Mesenchymal stem cell (in vitro differentiated cells and primary cell): ENCODE measurements around the gene MOV10.

Source experiments
- DNase-seq: peaks from one replicate; pipeline ENCODE4 v3.0.0-alpha.2; 2013
- H2AFZ ChIP-seq: one replicate; pipeline ENCODE4 v1.6.1; 2013; ENCODE audit warnings: low read depth, mild to moderate bottlenecking, control low read depth, inconsistent platforms, low read length, moderate library complexity
- H2AK5ac ChIP-seq: 2 replicates; pipeline ENCODE4 v1.6.1; 2013; ENCODE audit warnings: low read length, moderate library complexity, mild to moderate bottlenecking, inconsistent platforms; ENCODE audit not compliant: severe bottlenecking
- H2BK120ac ChIP-seq: one replicate; pipeline ENCODE4 v1.6.1; 2013; ENCODE audit warnings: low read depth, mild to moderate bottlenecking, inconsistent platforms, low read length, moderate library complexity
- H2BK12ac ChIP-seq, 2 experiments: one replicate each; pipeline ENCODE4 v1.6.1; 2013; ENCODE audit warnings: inconsistent platforms in 2 of 2, low read length in 2 of 2, mild to moderate bottlenecking in 2 of 2, moderate library complexity in 2 of 2, control low read depth in 1 of 2
- H2BK15ac ChIP-seq: one replicate; pipeline ENCODE4 v1.6.1; 2013; ENCODE audit warnings: mild to moderate bottlenecking, low read depth, inconsistent platforms; ENCODE audit not compliant: poor library complexity, severe bottlenecking
- H2BK5ac ChIP-seq: 2 replicates; pipeline ENCODE4 v1.6.1; 2013; ENCODE audit warnings: low read depth, mild to moderate bottlenecking, low read length, control low read depth, inconsistent platforms; ENCODE audit not compliant: poor library complexity, severe bottlenecking
- H3K14ac ChIP-seq, 2 experiments: one replicate each; pipeline ENCODE4 v1.6.1; 2013; ENCODE audit warnings: inconsistent platforms in 2 of 2, low read length in 2 of 2, control low read depth in 1 of 2, mild to moderate bottlenecking in 1 of 2, moderate library complexity in 1 of 2
- H3K18ac ChIP-seq, 2 experiments: one replicate each; pipeline ENCODE4 v1.6.1; 2013; ENCODE audit warnings: inconsistent platforms in 2 of 2, low read length in 2 of 2, control low read depth in 1 of 2, low read depth in 1 of 2, mild to moderate bottlenecking in 1 of 2
- H3K23ac ChIP-seq, 2 experiments: one replicate each; pipeline ENCODE4 v1.6.1; 2013; ENCODE audit warnings: inconsistent platforms in 2 of 2, low read length in 2 of 2, mild to moderate bottlenecking in 2 of 2, moderate library complexity in 2 of 2, control low read depth in 1 of 2
- H3K27ac ChIP-seq: 2 replicates; pipeline ENCODE4 v1.5.1; 2013; ENCODE audit warnings: mild to moderate bottlenecking, moderate library complexity, low read length, control low read depth, inconsistent platforms; ENCODE audit not compliant: poor library complexity, severe bottlenecking
- H3K27me3 ChIP-seq, 2 experiments: 2 replicates each; pipeline versions ENCODE4 v1.6.1 to v1.7.0; 2013; ENCODE audit warnings: low read length in 2 of 2, mild to moderate bottlenecking in 2 of 2, moderate library complexity in 2 of 2, control low read depth in 1 of 2, inconsistent platforms in 1 of 2; ENCODE audit not compliant: control insufficient read depth in 1 of 2, insufficient read depth in 1 of 2
- H3K36me3 ChIP-seq, 2 experiments: 2 replicates each; pipeline versions ENCODE4 v1.6.1 to v1.7.0; 2013; ENCODE audit warnings: low read length in 2 of 2, control low read depth in 1 of 2, inconsistent platforms in 1 of 2, low read depth in 1 of 2, mild to moderate bottlenecking in 1 of 2; ENCODE audit not compliant: insufficient read depth in 2 of 2, control insufficient read depth in 1 of 2
- H3K4ac ChIP-seq, 2 experiments: one replicate each; pipeline ENCODE4 v1.6.1; 2013; ENCODE audit warnings: inconsistent platforms in 2 of 2, low read length in 2 of 2, mild to moderate bottlenecking in 2 of 2, moderate library complexity in 2 of 2, control low read depth in 1 of 2, low read depth in 1 of 2
- H3K4me1 ChIP-seq: 2 replicates; pipeline ENCODE4 v1.6.1; 2013; ENCODE audit warnings: low read depth, low read length, control low read depth; ENCODE audit not compliant: control insufficient read depth, insufficient read depth
- H3K4me2 ChIP-seq: 2 replicates; pipeline ENCODE4 v1.6.1; 2013; ENCODE audit warnings: low read length, mild to moderate bottlenecking, inconsistent platforms; ENCODE audit not compliant: poor library complexity, severe bottlenecking
- H3K4me3 ChIP-seq, 2 experiments: 2 replicates each; pipeline versions ENCODE4 v1.5.1 to v1.7.0; 2013; ENCODE audit warnings: low read length in 2 of 2, mild to moderate bottlenecking in 2 of 2, control low read depth in 1 of 2, low read depth in 1 of 2; ENCODE audit not compliant: insufficient read depth in 1 of 2
- H3K79me1 ChIP-seq: replicated peaks from 2 replicates; pipeline ENCODE4 v1.6.1; 2013; ENCODE audit warnings: mild to moderate bottlenecking, control low read depth, low read length, inconsistent platforms; ENCODE audit not compliant: poor library complexity, severe bottlenecking
- H3K9ac ChIP-seq: 2 replicates; pipeline ENCODE4 v1.7.0; 2013; ENCODE audit warnings: mild to moderate bottlenecking, low read length, moderate library complexity
- H3K9me3 ChIP-seq: 2 replicates; pipeline ENCODE4 v1.7.0; 2013; ENCODE audit warnings: mild to moderate bottlenecking, low read length; ENCODE audit not compliant: control insufficient read depth
- H4K8ac ChIP-seq: one replicate; pipeline ENCODE4 v1.6.1; 2013; ENCODE audit warnings: inconsistent platforms, mild to moderate bottlenecking, low read length, moderate library complexity
- H4K91ac ChIP-seq: one replicate; pipeline ENCODE4 v1.6.1; 2013; ENCODE audit warnings: mild to moderate bottlenecking, low read length, inconsistent platforms
- WGBS: methylation state at CpG from one replicate; pipeline ENCODE4 v1.1.7; 2013; ENCODE audit warnings: mixed read lengths; 5-methylcytosine and 5-hydroxymethylcytosine counted together

The MOV10 gene

DNA sequence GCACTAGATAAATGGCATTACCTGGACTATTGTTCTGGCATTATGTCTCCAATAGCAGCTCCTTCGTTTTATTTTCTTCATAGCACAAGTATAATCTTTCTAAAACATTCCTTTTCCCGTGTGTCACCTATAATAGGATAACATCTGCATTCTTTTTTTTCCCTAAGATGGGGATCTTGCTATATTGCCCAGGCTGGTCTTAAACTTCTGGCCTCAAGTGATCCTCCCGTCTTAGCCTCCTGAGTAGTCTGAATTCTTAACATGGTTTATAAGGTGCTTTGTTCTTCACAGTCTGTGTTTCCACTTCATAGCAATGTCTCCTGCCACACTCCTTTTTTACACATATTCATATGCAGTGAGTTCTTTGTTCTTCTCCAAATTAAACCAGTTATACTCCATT is 8.6 kb upstream of the MOV10 start:
- H3K14ac ChIP-seq = no peak overlapping the region
- no peak overlapping the region for H3K4ac ChIP-seq
- H3K36me3 ChIP-seq = peaks cover 29 to 94% of the 10 kb centered on the region in 2 experiments
- H3K27me3 ChIP-seq = no peaks in the 10 kb centered on the region
- no peak overlapping the region for H4K8ac ChIP-seq
- H4K91ac ChIP-seq = no peak overlapping the region
- H3K9me3 ChIP-seq = no peaks in the 10 kb centered on the region
- H2BK12ac ChIP-seq = no peak overlapping the region
- no peaks in the 10 kb centered on the region for H3K4me1 ChIP-seq
- H3K23ac ChIP-seq = no peak overlapping the region
- H3K9ac ChIP-seq = no peak overlapping the region
- H2BK120ac ChIP-seq = no peak overlapping the region
- no peak for DNase-seq
- no peak overlapping the region for H3K27ac ChIP-seq
- H3K4me3 ChIP-seq = no peak overlapping the region
- H3K4me2 ChIP-seq = no peak overlapping the region
- no peak overlapping the region for H3K18ac ChIP-seq
- 88% methylated on average over 3 of the region's 3 CpGs for WGBS
- no peak overlapping the region for H2AFZ ChIP-seq
- H2BK15ac ChIP-seq = no peak overlapping the region
- no peak overlapping the region for H2BK5ac ChIP-seq
- peaks cover 7% of the 10 kb centered on the region for H3K79me1 ChIP-seq
- H2AK5ac ChIP-seq = no peak overlapping the region

GRCh38 chr1:112666946-112667345 is 7.5 kb upstream of the MOV10 start:
- H3K4me2 ChIP-seq = no peak overlapping the region
- H3K4me1 ChIP-seq = no peaks in the 10 kb centered on the region

GRCh38 chr1:112672009-112672408 is 2.5 kb upstream of the MOV10 start:
- Histone ChIP-seq H2BK120ac (no peak overlapping the region), H3K9ac (no peak overlapping the region), H3K4ac (no peak overlapping the region), H3K4me3 (no peak overlapping the region), H3K36me3 (peaks cover 11 to 61% of the 10 kb centered on the region in 2 experiments), H4K91ac (no peak overlapping the region), H2BK15ac (no peak overlapping the region), H3K79me1 (peaks cover 2% of the 10 kb centered on the region), H2BK5ac (no peak overlapping the region), H3K9me3 (no peaks in the 10 kb centered on the region), H2AFZ (no peak overlapping the region), H2AK5ac (no peak overlapping the region), H3K27ac (peak overlapping the region; percentile 61), H3K27me3 (no peaks in the 10 kb centered on the region), H3K18ac (no peak overlapping the region), H3K4me1 (no peaks in the 10 kb centered on the region), H3K23ac (no peak overlapping the region), H4K8ac (no peak overlapping the region), H3K14ac (no peak overlapping the region), H3K4me2 (no peak overlapping the region), H2BK12ac (no peak overlapping the region)
- 83% methylated on average over 2 of the region's 2 CpGs for WGBS
- no peak for DNase-seq

More at GRCh38 chr1:112666946-112667345, 7.5 kb upstream of the MOV10 start:
- Histone ChIP-seq H3K14ac (no peak overlapping the region), H3K79me1 (peaks cover 3% of the 10 kb centered on the region), H2BK5ac (no peak overlapping the region), H3K9me3 (no peaks in the 10 kb centered on the region), H2AFZ (no peak overlapping the region), H3K4ac (no peak overlapping the region), H3K23ac (no peak overlapping the region), H2BK120ac (no peak overlapping the region), H3K18ac (no peak overlapping the region), H2AK5ac (no peak overlapping the region), H3K4me3 (no peak overlapping the region), H4K91ac (no peak overlapping the region), H3K36me3 (peaks cover 25 to 94% of the 10 kb centered on the region in 2 experiments), H3K27me3 (no peaks in the 10 kb centered on the region), H4K8ac (no peak overlapping the region), H3K9ac (no peak overlapping the region), H2BK15ac (no peak overlapping the region), H3K27ac (no peak overlapping the region), H2BK12ac (no peak overlapping the region)
- no peak for DNase-seq
- WGBS = 88% methylated on average over 1 of the region's 2 CpGs

GRCh38 chr1:112672842-112673241 is 1.6 kb upstream of the MOV10 start:
- Histone ChIP-seq H3K9me3 (no peaks in the 10 kb centered on the region), H3K18ac (no peak overlapping the region), H2BK12ac (no peak overlapping the region), H3K79me1 (peaks cover 6% of the 10 kb centered on the region), H3K4me3 (no peak overlapping the region), H3K27ac (no peak overlapping the region), H3K14ac (no peak overlapping the region), H4K8ac (no peak overlapping the region), H3K4me1 (no peaks in the 10 kb centered on the region), H2BK120ac (no peak overlapping the region), H2AK5ac (no peak overlapping the region), H3K27me3 (no peaks in the 10 kb centered on the region), H4K91ac (no peak overlapping the region), H3K36me3 (peaks cover 6 to 58% of the 10 kb centered on the region in 2 experiments), H2AFZ (no peak overlapping the region), H3K4ac (no peak overlapping the region), H3K23ac (no peak overlapping the region), H3K9ac (no peak overlapping the region), H3K4me2 (no peak overlapping the region), H2BK15ac (no peak overlapping the region), H2BK5ac (no peak overlapping the region)
- WGBS = 75% methylated on average over 1 of the region's 1 CpG
- no peak for DNase-seq
